K562 (cell line): ENCODE data around the gene CBX4. TPM values are rescaled to one million over a fixed set of nuclear protein-coding genes. Genes with fewer than 3 reads are reported as not detected.
A peak's percentile ranks its signal among the peaks of the same experiment; 100 is the strongest.

Experiments used
- ARID3B ChIP-seq: fragments of 250-450 bp; sonication (Bioruptor Pico); IDR thresholded peaks from 2 replicates; pipeline ENCODE4 v1.4.0; 2020; ENCODE audit warnings: borderline replicate concordance
- HNRNPK ChIP-seq: fragments of 200-400 bp; formaldehyde crosslinking; IDR thresholded peaks from one replicate; pipeline ENCODE4 v1.6.1; 2018; ENCODE audit warnings: mild to moderate bottlenecking, low read depth, low read length; ENCODE audit not compliant: poor library complexity, severe bottlenecking
- MTA3 ChIP-seq: fragments of 450-650 bp; formaldehyde crosslinking; IDR thresholded peaks from 2 replicates; pipeline ENCODE4 v1.6.1; 2017; ENCODE audit warnings: mild to moderate bottlenecking, borderline replicate concordance
- PATZ1 ChIP-seq: fragments of 250-450 bp; sonication (Bioruptor Pico); IDR thresholded peaks from 2 replicates; pipeline ENCODE4 v1.5.0; 2020; ENCODE audit warnings: mild to moderate bottlenecking, borderline replicate concordance
- RBM14 ChIP-seq: fragments of 200-400 bp; formaldehyde crosslinking; IDR thresholded peaks from 2 replicates; pipeline ENCODE4 v1.6.1; 2018; ENCODE audit warnings: low read depth, mild to moderate bottlenecking, low read length, moderate library complexity, borderline replicate concordance; ENCODE audit not compliant: insufficient read depth
- SP1 ChIP-seq: sonication (generic); formaldehyde crosslinking; IDR thresholded peaks from 2 replicates; pipeline ENCODE4 v1.8.1; 2022; ENCODE audit warnings: mild to moderate bottlenecking, missing genetic modification reagents
- SUPT5H ChIP-seq: fragments of 450-650 bp; IDR thresholded peaks from 2 replicates; pipeline ENCODE4 v1.6.1; 2016
- ZMIZ1 ChIP-seq, 2 experiments: fragments of 150-350 bp in 1 of 2; IDR thresholded peaks; 2 replicates each; pipeline ENCODE4 v1.6.1; 2012 to 2016; ENCODE audit warnings: low read depth in 2 of 2, low read length in 2 of 2, mild to moderate bottlenecking in 1 of 2, moderate library complexity in 1 of 2
- ZNF274 ChIP-seq: IDR thresholded peaks from 2 replicates; pipeline ENCODE4 v1.6.1; 2011; ENCODE audit warnings: low read depth, mild to moderate bottlenecking, low read length, moderate library complexity, borderline replicate concordance
- ZNF280A ChIP-seq: fragments of 450-650 bp; IDR thresholded peaks from 2 replicates; pipeline ENCODE4 v1.6.1; 2018; ENCODE audit warnings: mild to moderate bottlenecking, low read depth; ENCODE audit not compliant: partially characterized antibody
- ZNF384 ChIP-seq: IDR thresholded peaks from 2 replicates; pipeline ENCODE4 v1.6.1; 2012; ENCODE audit warnings: low read depth, low read length, improper control_type of control experiment
- ZNF778 ChIP-seq: fragments of 450-650 bp; formaldehyde crosslinking; IDR thresholded peaks from 2 replicates; pipeline ENCODE4 v1.4.0; 2020; ENCODE audit warnings: mild to moderate bottlenecking, moderate library complexity
- polyA plus RNA-seq, 8 experiments: library from polyadenylated mRNA; depleted of rRNA in 4 of 8; stranded (reverse) in 5 of 8; unstranded in 3 of 8; fragments of >200 nt; fragmentation: Nextera tagmentation in 2 of 8; fragmentation: Illumina TruSeq in 1 of 8; extraction: Ambion mirVana in 2 of 8; extraction: Trizol in 1 of 8; gene quantifications; 2 replicates each; pipeline versions ENCODE4 v1.2.1 to v1.2.3, GENCODE V29; 2011 to 2014; ENCODE audit warnings: inconsistent platforms in 1 of 8, missing spikeins in 1 of 8
- total RNA-seq, 7 experiments: library from RNA; depleted of rRNA in 6 of 7; stranded (reverse); fragments of >200 nt in 6 of 7; fragmentation: Illumina TruSeq in 2 of 7; extraction: Trizol in 2 of 7; gene quantifications; 2 replicates each; pipeline versions ENCODE4 v1.2.1 to v1.2.3, GENCODE V29; 2011 to 2021; ENCODE audit warnings: low replicate concordance in 1 of 7

CBX4 gene
- total and polyA plus RNA-seq, 9 of the 15 experiments (the other 6 are each of a cell fraction or from before 2014, with no cell fraction given), result 0.98 to 50.5 (median 10.0) TPM

DNA sequence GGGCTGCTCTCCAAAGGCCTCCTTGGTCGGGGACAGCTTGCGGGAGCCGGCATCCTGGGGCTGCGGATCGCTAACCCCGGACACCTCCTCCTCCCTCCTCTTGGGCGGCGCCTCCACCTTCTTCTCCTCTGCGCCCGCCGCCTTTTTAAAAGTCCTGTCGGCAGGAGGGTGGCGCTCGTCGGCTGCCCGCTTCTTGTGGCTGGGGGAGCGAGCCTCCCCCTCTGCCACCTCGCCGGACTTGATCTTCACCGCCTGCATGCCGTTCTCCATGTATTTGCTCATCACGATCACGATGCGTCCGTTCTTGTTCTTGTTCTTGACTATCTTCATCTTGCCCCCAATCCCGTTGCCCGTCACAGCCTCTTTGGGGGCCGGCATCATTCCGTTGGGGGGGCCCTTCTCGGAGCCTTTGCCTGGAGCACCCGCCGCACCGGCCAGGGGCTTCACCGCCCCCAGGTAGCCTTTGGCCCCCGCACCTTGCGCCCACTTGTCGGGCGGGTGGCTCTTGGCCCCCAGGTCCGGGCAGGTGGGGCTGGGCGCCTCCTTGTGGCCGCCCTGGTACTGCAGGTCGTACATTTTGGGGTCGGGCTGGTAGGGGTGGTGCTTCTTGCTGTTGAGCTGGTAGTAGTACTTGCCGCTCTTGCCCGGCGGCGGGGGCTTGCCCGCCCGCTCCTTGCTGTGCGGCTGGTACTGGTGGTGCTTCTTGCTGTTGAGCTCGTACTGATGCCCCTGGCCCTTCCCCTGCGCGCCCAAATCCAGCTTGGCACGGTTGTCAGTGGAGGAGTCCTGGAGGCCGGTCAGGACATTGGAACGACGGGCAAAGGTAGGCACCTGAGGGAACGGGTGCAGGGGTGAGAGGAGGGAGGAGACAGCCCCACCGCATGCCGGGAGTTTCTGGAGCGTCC lies 4.4 kb downstream of the CBX4 start (continued):
- TF ChIP-seq ZMIZ1 (IDR thresholded peaks at IDR 0.05; ENCODE audit: low read depth in 2 of 2, low read length in 2 of 2), result no peak
- no peak for TF ChIP-seq ZNF274
- TF ChIP-seq HNRNPK, result no peak
- TF ChIP-seq SP1 (CRISPR knock-in tag), result peak; percentile 61
- no peak for TF ChIP-seq RBM14
- no peak for TF ChIP-seq ZNF384
- TF ChIP-seq ZNF280A, result no peak
- TF ChIP-seq PATZ1 (CRISPR knock-in tag), result no peak
- peak; percentile 50 for TF ChIP-seq SUPT5H
- TF ChIP-seq ARID3B (CRISPR knock-in tag), result no peak
- TF ChIP-seq ZNF778 (CRISPR knock-in tag), result no peak
- peak; percentile 32 for TF ChIP-seq MTA3
